ENCODE measurements around the gene FRMD3.

FRMD3 gene

DNA sequence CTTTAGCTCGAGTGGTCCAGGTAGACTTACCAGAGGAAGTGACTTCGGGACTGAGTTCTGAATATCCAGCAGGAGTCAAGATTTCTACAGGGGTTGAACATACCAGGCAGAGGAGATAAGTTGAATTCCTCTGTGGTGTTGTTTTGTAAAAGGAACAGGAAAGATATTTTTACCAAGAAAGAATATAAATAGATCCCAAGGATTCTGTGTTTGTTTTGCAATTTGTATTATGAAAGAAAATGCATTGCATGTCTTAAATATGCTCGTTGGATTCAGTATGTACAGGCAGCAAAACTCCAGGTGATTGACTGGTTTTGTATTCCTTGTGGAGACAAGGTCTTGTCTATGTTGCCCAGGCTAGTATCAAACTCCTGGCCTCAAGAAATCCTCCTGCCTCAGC, 197.8 kb downstream of the FRMD3 start:
- TF ChIP-seq, protein P1, sequence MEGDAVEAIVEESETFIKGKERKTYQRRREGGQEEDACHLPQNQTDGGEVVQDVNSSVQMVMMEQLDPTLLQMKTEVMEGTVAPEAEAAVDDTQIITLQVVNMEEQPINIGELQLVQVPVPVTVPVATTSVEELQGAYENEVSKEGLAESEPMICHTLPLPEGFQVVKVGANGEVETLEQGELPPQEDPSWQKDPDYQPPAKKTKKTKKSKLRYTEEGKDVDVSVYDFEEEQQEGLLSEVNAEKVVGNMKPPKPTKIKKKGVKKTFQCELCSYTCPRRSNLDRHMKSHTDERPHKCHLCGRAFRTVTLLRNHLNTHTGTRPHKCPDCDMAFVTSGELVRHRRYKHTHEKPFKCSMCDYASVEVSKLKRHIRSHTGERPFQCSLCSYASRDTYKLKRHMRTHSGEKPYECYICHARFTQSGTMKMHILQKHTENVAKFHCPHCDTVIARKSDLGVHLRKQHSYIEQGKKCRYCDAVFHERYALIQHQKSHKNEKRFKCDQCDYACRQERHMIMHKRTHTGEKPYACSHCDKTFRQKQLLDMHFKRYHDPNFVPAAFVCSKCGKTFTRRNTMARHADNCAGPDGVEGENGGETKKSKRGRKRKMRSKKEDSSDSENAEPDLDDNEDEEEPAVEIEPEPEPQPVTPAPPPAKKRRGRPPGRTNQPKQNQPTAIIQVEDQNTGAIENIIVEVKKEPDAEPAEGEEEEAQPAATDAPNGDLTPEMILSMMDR (IDR thresholded peaks at IDR 0.05; ENCODE audit: unreplicated experiment in 3 of 3) = no peak
- H3K9me3 Mint-ChIP-seq = no peaks in the 10 kb centered on the region
- H3K4me1 Mint-ChIP-seq = no peaks in the 10 kb centered on the region
- peaks cover 5% of the 10 kb centered on the region for H3K27me3 Mint-ChIP-seq (ENCODE audit: low read depth)
- H3K4me3 Mint-ChIP-seq = no peak overlapping the region
- H3K36me3 Mint-ChIP-seq (ENCODE audit: low read depth) = no peaks in the 10 kb centered on the region
- H3K27ac Mint-ChIP-seq = no peak overlapping the region

DNA sequence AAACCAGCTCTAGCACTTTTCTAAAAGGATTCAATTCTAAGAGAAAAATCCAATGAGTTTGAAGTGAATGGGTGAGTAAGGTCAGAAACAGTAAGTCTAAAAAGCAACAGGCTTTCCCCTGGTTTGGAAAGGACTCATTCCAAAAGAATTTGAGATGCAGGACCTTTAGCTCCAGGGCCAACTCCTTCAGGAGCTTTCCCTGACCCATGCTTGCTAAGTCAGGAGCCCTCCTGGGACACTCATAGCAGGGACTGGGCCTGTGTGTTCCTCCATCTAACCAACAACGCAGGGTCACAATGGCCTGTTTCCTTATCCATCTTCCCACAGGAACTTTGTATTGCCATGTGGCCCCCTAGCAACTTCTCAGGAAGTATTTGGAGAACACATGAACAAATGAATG, 198.8 kb downstream of the FRMD3 start:
- Mint-ChIP-seq H3K4me3 (no peak overlapping the region), H3K27ac (no peak overlapping the region), H3K9me3 (no peaks in the 10 kb centered on the region), H3K36me3 (ENCODE audit: low read depth) (no peaks in the 10 kb centered on the region), H3K27me3 (ENCODE audit: low read depth) (peaks cover 5% of the 10 kb centered on the region), H3K4me1 (no peaks in the 10 kb centered on the region)
- TF ChIP-seq, protein P1 (IDR thresholded peaks at IDR 0.05; ENCODE audit: unreplicated experiment in 3 of 3) = no peak

DNA sequence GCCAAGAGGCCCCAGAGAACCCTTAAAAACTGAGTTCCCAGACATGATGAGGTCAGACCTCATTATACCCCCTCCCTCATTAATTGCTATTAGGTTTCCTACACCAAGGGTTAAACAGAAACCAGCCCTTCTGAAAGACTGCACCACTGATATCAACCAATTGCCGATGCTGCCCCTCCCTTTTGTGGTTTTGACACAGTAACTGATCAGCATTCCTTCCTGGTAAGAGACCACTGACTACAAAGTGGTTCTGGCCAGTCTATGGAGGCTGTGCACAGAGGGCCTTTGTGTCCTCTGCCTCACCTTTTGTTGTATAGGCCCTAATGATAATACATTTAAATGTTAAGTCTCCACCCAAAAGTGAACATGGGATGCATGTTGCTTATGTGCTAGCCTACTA, 201.5 kb downstream of the FRMD3 start:
- TF ChIP-seq, protein P1 (IDR thresholded peaks at IDR 0.05; ENCODE audit: unreplicated experiment in 3 of 3) = no peak
- Mint-ChIP-seq H3K9me3 (no peaks in the 10 kb centered on the region), H3K36me3 (ENCODE audit: low read depth) (peaks cover 5% of the 10 kb centered on the region), H3K4me1 (no peaks in the 10 kb centered on the region), H3K27me3 (ENCODE audit: low read depth) (peaks cover under 1% of the 10 kb centered on the region), H3K27ac (no peak overlapping the region), H3K4me3 (no peak overlapping the region)

DNA sequence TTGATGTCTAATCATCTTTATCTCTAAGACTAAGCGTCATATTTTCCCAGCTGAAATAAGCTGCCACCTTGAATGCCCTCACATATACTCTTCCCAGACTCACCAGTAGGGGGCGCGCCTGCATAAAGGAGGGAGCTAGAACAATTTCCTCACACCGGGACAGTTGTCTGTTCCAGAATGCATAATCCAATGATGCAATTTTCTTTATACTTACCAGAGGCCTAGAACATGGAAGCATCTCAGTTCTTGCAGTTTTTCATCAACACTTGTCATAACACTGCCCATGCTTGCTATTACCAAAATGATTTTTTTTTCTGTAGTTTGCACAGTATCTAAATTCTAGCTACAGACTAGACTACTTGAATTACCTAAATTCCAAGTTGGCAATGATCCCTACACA, 203.9 kb downstream of the FRMD3 start:
- H3K4me3 Mint-ChIP-seq = no peak overlapping the region
- TF ChIP-seq, protein P1 (IDR thresholded peaks at IDR 0.05; ENCODE audit: unreplicated experiment in 3 of 3) = peak; percentile 81 to 90 (median 82)
- H3K27me3 Mint-ChIP-seq (ENCODE audit: low read depth) = no peaks in the 10 kb centered on the region
- H3K4me1 Mint-ChIP-seq = no peaks in the 10 kb centered on the region
- no peak overlapping the region for H3K27ac Mint-ChIP-seq
- no peaks in the 10 kb centered on the region for H3K9me3 Mint-ChIP-seq
- H3K36me3 Mint-ChIP-seq (ENCODE audit: low read depth) = peaks cover 5% of the 10 kb centered on the region

DNA sequence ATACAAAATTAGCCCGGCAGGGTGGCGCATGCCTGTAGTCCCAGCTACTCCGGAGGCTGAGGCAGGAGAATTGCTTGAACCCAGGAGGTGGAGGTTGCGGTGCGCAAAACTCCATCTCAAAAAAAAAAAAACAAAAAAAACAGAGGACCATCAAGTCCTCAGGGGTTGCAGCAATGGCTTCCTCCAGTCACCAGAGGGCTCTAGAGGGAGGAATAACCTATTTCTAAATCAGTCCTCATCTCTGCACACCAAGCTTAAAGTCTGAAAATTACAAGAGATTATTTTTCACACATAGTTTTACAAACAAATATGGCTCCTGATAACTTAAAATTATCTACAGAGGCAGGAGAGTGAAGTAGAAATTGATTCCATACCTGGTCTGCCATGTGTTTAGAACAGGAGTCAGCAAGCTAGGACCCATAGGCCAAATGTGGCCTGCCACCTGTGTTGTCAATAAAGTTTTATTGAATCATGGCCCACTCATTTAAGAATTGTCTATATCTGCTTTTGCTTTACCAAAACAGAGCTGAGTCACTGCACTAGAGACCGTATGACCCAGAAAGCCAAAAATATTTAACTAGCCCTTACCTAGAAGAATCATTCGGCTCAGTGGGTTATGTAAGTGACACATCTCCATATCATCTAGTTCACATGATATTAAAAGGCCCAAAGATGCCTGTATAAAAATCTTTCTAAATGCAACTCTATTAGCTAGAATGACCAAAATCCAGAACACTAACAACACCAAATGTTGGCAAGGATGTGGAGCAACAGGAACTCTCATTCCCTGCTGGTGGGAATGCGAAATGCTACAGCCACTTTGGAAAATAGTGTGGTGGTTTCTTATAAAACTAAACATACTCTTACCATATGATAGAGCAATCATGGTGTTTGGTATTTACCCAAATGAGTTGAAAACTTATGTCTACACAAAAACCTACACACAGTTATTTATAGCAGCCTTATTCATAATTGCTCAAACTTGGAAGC, 207.7 kb downstream of the FRMD3 start:
- TF ChIP-seq, protein P1 (IDR thresholded peaks at IDR 0.05; ENCODE audit: unreplicated experiment in 3 of 3) = no peak
- Mint-ChIP-seq H3K27ac (no peak overlapping the region), H3K4me1 (peaks cover 6% of the 10 kb centered on the region), H3K27me3 (ENCODE audit: low read depth) (no peaks in the 10 kb centered on the region), H3K9me3 (no peaks in the 10 kb centered on the region), H3K36me3 (ENCODE audit: low read depth) (peaks cover 5% of the 10 kb centered on the region), H3K4me3 (no peak overlapping the region)
